Measurements from ENCODE around the gene APOBR. TPM values are rescaled to one million over a fixed set of nuclear protein-coding genes. Genes with fewer than 3 reads are reported as not detected.

Gene APOBR
- total and polyA plus RNA-seq, 2 of the 13 experiments (the other 11 are each of a cell fraction or from before 2014, with no cell fraction given), result 0.03 TPM; not detected in 1

GRCh38 chr16:28491970-28492474 is 2.4 kb upstream of the APOBR start, which contains the start of gene CLN3 (continued):
- TF ChIP-seq SMARCC2 (IDR thresholded peaks at IDR 0.05) (no peak), ZNF788 (CRISPR knock-in tag; IDR thresholded peaks at IDR 0.05; ENCODE audit: borderline replicate concordance) (peak; percentile 76; the same call in 1 of the 2 replicates), PCBP1 (IDR thresholded peaks at IDR 0.05; ENCODE audit: borderline replicate concordance, low read depth, low read length) (no peak), PCBP2 (optimal IDR thresholded peaks at IDR 0.05; ENCODE audit: low read depth, low read length, poor library complexity, severe bottlenecking) (no peak), ZBTB2 (CRISPR knock-in tag; IDR thresholded peaks at IDR 0.05; ENCODE audit: low read depth) (no peak), TBX2 (CRISPR knock-in tag; IDR thresholded peaks at IDR 0.05; ENCODE audit: borderline replicate concordance) (no peak; the same call in 1 of the 2 replicates), POGZ (CRISPR knock-in tag; IDR thresholded peaks at IDR 0.05) (peak; percentile 86), IRX3 (CRISPR knock-in tag; IDR thresholded peaks at IDR 0.05; ENCODE audit: borderline replicate concordance, low read depth) (no peak), RFX1 (IDR thresholded peaks at IDR 0.05) (no peak), ZNF83 (CRISPR knock-in tag; IDR thresholded peaks at IDR 0.05; ENCODE audit: borderline replicate concordance) (no peak), ZKSCAN5 (CRISPR knock-in tag; IDR thresholded peaks at IDR 0.05) (no peak), ZNF264 (CRISPR knock-in tag; IDR thresholded peaks at IDR 0.05) (peak; percentile 11; the same call in 1 of the 2 replicates), ZNF460 (CRISPR knock-in tag; IDR thresholded peaks at IDR 0.05; ENCODE audit: borderline replicate concordance) (no peak; the same call in 1 of the 2 replicates), CREBL2 (CRISPR knock-in tag; IDR thresholded peaks at IDR 0.05; ENCODE audit: borderline replicate concordance) (no peak), GATAD1 (CRISPR knock-in tag; IDR thresholded peaks at IDR 0.05) (peak; percentile 96), MTA1 (CRISPR knock-in tag; IDR thresholded peaks at IDR 0.05; ENCODE audit: borderline replicate concordance) (no peak), TRAFD1 (CRISPR knock-in tag; IDR thresholded peaks at IDR 0.05; ENCODE audit: borderline replicate concordance) (no peak)
- TF ChIP-seq, protein P1, sequence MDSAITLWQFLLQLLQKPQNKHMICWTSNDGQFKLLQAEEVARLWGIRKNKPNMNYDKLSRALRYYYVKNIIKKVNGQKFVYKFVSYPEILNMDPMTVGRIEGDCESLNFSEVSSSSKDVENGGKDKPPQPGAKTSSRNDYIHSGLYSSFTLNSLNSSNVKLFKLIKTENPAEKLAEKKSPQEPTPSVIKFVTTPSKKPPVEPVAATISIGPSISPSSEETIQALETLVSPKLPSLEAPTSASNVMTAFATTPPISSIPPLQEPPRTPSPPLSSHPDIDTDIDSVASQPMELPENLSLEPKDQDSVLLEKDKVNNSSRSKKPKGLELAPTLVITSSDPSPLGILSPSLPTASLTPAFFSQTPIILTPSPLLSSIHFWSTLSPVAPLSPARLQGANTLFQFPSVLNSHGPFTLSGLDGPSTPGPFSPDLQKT (CRISPR knock-in tag; IDR thresholded peaks at IDR 0.05; ENCODE audit: borderline replicate concordance), result no peak
- TF ChIP-seq, protein P2, sequence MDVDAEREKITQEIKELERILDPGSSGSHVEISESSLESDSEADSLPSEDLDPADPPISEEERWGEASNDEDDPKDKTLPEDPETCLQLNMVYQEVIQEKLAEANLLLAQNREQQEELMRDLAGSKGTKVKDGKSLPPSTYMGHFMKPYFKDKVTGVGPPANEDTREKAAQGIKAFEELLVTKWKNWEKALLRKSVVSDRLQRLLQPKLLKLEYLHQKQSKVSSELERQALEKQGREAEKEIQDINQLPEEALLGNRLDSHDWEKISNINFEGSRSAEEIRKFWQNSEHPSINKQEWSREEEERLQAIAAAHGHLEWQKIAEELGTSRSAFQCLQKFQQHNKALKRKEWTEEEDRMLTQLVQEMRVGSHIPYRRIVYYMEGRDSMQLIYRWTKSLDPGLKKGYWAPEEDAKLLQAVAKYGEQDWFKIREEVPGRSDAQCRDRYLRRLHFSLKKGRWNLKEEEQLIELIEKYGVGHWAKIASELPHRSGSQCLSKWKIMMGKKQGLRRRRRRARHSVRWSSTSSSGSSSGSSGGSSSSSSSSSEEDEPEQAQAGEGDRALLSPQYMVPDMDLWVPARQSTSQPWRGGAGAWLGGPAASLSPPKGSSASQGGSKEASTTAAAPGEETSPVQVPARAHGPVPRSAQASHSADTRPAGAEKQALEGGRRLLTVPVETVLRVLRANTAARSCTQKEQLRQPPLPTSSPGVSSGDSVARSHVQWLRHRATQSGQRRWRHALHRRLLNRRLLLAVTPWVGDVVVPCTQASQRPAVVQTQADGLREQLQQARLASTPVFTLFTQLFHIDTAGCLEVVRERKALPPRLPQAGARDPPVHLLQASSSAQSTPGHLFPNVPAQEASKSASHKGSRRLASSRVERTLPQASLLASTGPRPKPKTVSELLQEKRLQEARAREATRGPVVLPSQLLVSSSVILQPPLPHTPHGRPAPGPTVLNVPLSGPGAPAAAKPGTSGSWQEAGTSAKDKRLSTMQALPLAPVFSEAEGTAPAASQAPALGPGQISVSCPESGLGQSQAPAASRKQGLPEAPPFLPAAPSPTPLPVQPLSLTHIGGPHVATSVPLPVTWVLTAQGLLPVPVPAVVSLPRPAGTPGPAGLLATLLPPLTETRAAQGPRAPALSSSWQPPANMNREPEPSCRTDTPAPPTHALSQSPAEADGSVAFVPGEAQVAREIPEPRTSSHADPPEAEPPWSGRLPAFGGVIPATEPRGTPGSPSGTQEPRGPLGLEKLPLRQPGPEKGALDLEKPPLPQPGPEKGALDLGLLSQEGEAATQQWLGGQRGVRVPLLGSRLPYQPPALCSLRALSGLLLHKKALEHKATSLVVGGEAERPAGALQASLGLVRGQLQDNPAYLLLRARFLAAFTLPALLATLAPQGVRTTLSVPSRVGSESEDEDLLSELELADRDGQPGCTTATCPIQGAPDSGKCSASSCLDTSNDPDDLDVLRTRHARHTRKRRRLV (CRISPR knock-in tag; IDR thresholded peaks at IDR 0.05), result no peak

All from HepG2 (cell line).